ENCODE results near the gene BICDL1. TPM values are rescaled to one million over a fixed set of nuclear protein-coding genes. Genes with fewer than 3 reads are reported as not detected.

BICDL1 gene
- polyA plus RNA-seq, 1 of the 3 experiments (the other 2 are of a cell fraction) = 0.35 TPM

- 0 out of 2 replicates have a peak, but pooled peaks have one; percentile 42 for TF ChIP-seq RCOR1 (IDR thresholded peaks at IDR 0.05; ENCODE audit: low read length)
- no peak for TF ChIP-seq TEAD4 (IDR thresholded peaks at IDR 0.05; ENCODE audit: borderline replicate concordance, insufficient read depth)
- TF ChIP-seq EP300 (IDR thresholded peaks at IDR 0.05; ENCODE audit: borderline replicate concordance in 1 of 2, low read depth in 1 of 2, low read length in 1 of 2) = peak in 1 of 2 experiments; percentile 61; a peak in 1 of 4 replicates
- peak; percentile 93 for TF ChIP-seq GATA2 (CRISPR knock-in tag; IDR thresholded peaks at IDR 0.05)
These were observed 104.7 kb downstream of the BICDL1 start (continued) for GRCh38 chr12:120093592-120094355.

DNA sequence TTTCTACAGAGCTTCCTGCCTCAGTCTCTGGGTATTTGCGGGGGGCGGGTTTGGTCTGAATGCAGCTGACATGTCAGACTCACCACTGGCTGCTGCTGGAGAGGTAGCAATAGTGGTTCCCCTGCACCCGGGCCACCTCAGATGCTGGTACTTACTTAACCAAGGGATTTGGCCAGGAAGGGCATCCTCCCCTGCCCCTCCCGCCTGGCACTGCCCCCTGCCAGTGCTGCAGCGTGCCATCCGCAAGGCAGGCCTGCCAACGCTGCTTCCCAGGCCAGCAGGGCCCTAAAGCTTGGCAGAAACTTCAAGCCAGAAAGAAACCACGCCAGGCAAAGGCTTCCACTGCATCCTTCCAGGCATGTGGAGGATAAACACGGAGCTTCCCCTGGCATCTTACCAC, 105.4 kb downstream of the BICDL1 start:
- H3K4me3 ChIP-seq (ENCODE audit: low read depth in 2 of 2, low read length in 1 of 2) = no peak overlapping the region
- peaks cover 12% of the 10 kb centered on the region; the same call in 1 of the 2 replicates for H3K79me2 ChIP-seq (ENCODE audit: insufficient read depth)
- H4K20me1 ChIP-seq (ENCODE audit: insufficient read depth) = peaks cover 6% of the 10 kb centered on the region
- no peak overlapping the region for H2AFZ ChIP-seq (ENCODE audit: low read depth)
- 67% methylated on average over 4 of the region's 9 CpGs for WGBS (ENCODE audit: low lambda C conversion rate)
- peaks cover 0 to 42% of the 10 kb centered on the region in 2 experiments for H3K36me3 ChIP-seq (replicated peaks in 1 of 2; ENCODE audit: control insufficient read depth in 1 of 2, insufficient read depth in 2 of 2, low read length in 1 of 2)
- peaks cover 0 to 51% of the 10 kb centered on the region in 2 experiments; a peak in 1 of 4 replicates for H3K4me1 ChIP-seq (ENCODE audit: control insufficient read depth in 1 of 2, insufficient read depth in 2 of 2, low read depth in 1 of 2, low read length in 1 of 2)
- ChIA-PET CTCF (interaction anchor here (0.7 to 2.3 kb wide), 4 partner anchors 13 to 273 kb away, joined by 3 to 7 read pairs (median 3); partner anchors contain the start of gene SIRT4), POLR2A (interaction anchor here (1.3 to 1.7 kb wide), 2 partner anchors 8 to 10 kb away, joined by 4 to 5 read pairs; no protein-coding TSS in a partner anchor)
- H3K9me3 ChIP-seq = no peaks in the 10 kb centered on the region
- peak overlapping the region in 1 of 2 experiments; percentile 96; a peak in 2 of 4 replicates for H3K27ac ChIP-seq (ENCODE audit: low read depth in 2 of 2, low read length in 1 of 2)
- H3F3A ChIP-seq (replicated peaks; ENCODE audit: insufficient read depth) = no peaks in the 10 kb centered on the region
- H3K4me2 ChIP-seq = no peak overlapping the region
- peak; percentile 47 for DNase-seq
- H3K27me3 ChIP-seq (ENCODE audit: insufficient read depth) = no peaks in the 10 kb centered on the region
- TF ChIP-seq RFX5 (IDR thresholded peaks at IDR 0.05; ENCODE audit: low read length) (no peak), CTCF (IDR thresholded peaks at IDR 0.05) (no peak), MXI1 (IDR thresholded peaks at IDR 0.05; ENCODE audit: low read depth, low read length) (no peak), CHD2 (IDR thresholded peaks at IDR 0.05; ENCODE audit: low read length, partially characterized antibody) (no peak), YY1 (IDR thresholded peaks at IDR 0.05; ENCODE audit: low read depth) (no peak), SIN3A (IDR thresholded peaks at IDR 0.05; ENCODE audit: borderline replicate concordance, low read depth, low read length) (no peak), RAD21 (IDR thresholded peaks at IDR 0.05; ENCODE audit: low read length) (no peak), NRF1 (IDR thresholded peaks at IDR 0.05; ENCODE audit: low read depth, low read length) (no peak), TAF1 (IDR thresholded peaks at IDR 0.05; ENCODE audit: borderline replicate concordance, low read depth, low read length) (no peak), SMC3 (IDR thresholded peaks at IDR 0.05; ENCODE audit: low read depth, low read length) (no peak), FOXM1 (IDR thresholded peaks at IDR 0.05; ENCODE audit: low read depth) (no peak), RXRA (IDR thresholded peaks at IDR 0.05; ENCODE audit: borderline replicate concordance, low read depth) (no peak), PBX3 (IDR thresholded peaks at IDR 0.05) (no peak), GABPA (IDR thresholded peaks at IDR 0.05; ENCODE audit: low read depth) (no peak), ZBTB33 (IDR thresholded peaks at IDR 0.05; ENCODE audit: borderline replicate concordance, low read depth) (no peak), USF1 (IDR thresholded peaks at IDR 0.05; ENCODE audit: borderline replicate concordance, low read depth) (no peak), FOXJ3 (CRISPR knock-in tag; IDR thresholded peaks at IDR 0.05) (no peak), EZH2phosphoT487 (IDR thresholded peaks at IDR 0.05; ENCODE audit: borderline replicate concordance, low read depth) (no peak), JUND (IDR thresholded peaks at IDR 0.05) (no peak)
- TF ChIP-seq, protein P1, sequence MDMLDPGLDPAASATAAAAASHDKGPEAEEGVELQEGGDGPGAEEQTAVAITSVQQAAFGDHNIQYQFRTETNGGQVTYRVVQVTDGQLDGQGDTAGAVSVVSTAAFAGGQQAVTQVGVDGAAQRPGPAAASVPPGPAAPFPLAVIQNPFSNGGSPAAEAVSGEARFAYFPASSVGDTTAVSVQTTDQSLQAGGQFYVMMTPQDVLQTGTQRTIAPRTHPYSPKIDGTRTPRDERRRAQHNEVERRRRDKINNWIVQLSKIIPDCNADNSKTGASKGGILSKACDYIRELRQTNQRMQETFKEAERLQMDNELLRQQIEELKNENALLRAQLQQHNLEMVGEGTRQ (IDR thresholded peaks at IDR 0.05; ENCODE audit: borderline replicate concordance, low read depth, low read length) = no peak
- no peak overlapping the region for H3K9ac ChIP-seq
- H3K9me2 ChIP-seq = no peaks in the 10 kb centered on the region
